NCI-H2029 (cell line): ENCODE measurements around the gene PTPN2.
A peak's percentile ranks its signal among the peaks of the same experiment; 100 is the strongest.
"Not testable (repeated sequence)": the region's sequence is repeated elsewhere in the genome, so short reads cannot be mapped to it uniquely, and the experiment has no call there.

ENCODE experiments used
- DNase-seq: peaks from one replicate; lab custom pipeline; 2025; lab: John Stamatoyannopoulos, UW

Gene PTPN2

GRCh38 chr18:12891561-12891960 is 7.5 kb upstream of the PTPN2 start:
- no peak for DNase-seq

DNA sequence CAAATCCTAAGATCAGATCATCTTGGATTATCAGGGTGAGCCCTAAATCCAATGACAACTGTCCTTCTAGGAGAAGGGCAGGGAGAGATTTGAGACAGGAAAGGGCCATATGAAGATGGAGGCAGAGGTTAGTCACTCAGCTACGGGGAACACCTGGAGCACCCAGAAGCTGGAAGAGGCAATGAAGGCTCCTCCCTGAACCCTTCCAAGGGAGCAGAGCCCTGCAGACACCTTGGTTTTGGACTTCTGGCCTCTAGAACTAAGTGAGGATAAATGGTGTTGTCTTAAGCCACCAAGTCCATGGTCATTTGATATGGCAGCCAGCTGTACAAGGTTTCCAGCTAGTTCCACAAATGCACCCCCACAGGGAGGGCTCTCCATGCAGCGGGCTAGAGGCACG is 6.9 kb upstream of the PTPN2 start:
- DNase-seq = no peak

DNA sequence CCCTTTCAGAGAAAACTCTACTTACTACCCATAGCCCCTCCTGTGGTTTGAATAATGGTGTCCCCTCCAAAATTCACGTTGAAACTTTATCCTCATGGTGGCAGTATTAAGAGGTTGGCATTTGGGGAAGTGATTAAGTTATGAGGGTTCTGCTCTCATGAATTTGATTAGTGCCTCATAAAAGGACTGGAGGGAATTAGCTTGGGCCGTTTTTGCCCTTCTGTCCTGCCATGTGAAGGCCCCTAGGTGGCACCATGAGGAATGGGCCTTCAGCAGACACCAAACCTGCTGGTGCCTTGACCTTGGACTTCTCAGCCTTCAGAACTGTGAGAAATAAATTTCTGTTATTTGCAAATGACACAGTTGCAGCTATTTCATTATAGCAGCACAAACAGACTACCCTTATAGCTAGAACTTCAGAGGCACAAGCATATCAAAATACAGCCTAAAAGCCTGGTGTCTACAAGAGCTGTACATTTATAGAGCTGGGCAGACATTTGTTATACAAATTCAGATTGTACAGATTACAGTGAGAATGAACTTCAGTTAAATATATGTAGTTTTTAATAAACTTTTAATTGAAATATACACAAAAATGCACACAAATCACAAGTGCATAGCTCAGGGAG is 2.6 kb upstream of the PTPN2 start:
- no peak for DNase-seq

DNA sequence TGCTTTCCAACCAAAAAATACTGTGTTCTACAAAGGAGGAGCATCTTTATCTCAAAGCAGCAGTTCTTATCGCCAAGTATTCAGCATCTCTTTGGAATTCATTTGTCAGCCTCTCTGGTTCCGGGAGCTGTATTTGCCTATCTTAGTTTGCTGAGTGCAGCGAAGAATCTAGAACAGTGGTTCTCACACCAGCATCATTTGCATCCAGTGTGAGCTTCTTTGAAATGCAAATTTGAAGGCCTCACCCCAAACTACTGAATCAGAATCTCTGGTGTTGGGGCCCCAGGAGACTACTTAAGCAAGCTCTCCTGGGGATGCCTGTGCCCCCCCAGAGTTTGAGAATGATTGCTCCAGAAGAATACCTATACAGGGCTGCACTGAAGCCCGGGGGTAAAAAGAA is 1.5 kb upstream of the PTPN2 start:
- no peak for DNase-seq

DNA sequence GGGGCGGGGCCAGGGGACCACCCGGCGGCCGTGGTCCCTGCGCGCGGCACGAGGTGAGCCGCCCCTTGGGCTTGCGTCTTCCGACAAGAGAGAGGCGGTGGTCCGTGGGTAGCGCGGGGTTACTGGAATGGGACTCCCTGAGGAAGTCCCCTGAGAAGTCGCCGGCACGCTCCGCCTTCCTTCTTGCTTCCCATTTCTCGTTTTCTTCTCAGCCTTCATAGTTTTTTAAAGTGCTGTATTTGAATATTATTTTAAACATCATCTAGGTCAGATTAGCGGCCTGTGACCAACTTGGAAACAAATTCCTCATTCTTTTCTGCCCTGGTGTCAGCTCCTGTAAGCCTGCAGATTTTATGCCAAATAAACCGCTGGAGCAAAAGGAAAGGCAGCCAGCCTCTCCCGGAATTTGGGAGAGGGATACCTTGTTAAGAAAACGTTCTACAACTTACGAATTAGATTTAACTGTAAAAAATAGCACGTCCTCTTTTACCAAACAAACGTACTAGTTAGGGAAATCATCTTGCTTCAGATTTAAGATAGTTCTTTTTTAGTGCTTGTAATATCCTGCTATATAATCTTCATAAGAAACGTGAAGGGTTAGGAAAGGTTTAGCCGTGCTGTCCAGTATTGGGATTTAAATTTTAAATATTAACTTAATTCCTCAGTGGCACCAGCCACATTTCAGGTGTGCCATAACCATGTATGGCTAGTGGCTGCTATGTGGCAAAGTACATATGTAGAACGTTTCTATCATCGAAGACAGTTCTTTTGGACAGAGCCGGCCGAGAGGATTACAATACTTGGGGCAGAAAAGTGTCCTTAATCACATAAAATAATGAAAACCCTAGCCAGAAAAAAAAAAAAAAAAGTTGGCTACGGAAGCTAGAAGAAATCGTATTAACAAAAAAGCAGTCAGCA is 628 bp upstream of the PTPN2 start:
- no peak for DNase-seq

DNA sequence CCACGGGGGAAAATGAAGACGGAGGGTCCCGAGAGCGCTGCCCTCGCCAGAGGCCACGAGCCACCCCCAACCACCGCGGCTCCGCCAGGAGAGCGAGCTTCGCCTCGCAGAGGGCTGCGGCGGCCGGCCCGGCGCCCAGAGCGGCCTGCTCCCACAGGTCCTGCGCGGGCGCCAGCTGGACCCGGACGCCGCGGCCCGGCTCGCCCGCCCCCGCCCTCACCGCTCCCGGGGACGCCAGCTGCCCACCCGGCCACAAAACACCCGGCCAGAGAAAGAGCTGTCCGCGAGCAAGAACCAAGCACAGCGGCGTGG is 709 bp downstream of the PTPN2 start:
- no peak for DNase-seq

GRCh38 chr18:12882453-12883371 is 1.3 kb downstream of the PTPN2 start:
- no peak for DNase-seq

GRCh38 chr18:12880541-12880910 is 3.5 kb downstream of the PTPN2 start:
- DNase-seq = no peak

GRCh38 chr18:12879840-12880540 is 4.0 kb downstream of the PTPN2 start:
- DNase-seq = no peak

DNA sequence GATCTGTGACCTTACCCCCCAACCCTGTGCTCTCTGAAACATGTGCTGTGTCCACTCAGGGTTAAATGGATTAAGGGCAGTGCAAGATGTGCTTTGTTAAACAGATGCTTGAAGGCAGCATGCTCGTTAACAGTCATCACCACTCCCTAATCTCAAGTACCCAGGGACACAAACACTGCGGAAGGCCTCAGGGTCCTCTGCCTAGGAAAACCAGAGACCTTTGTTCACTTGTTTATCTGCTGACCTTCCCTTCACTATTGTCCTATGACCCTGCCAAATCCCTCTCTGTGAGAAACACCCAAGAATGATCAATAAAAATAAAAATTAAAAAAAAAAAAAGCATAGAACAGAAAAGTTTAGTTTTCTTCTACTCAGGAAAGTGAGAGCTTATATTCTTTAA is 9.0 kb downstream of the PTPN2 start:
- DNase-seq = not testable (repeated sequence)

GRCh38 chr18:12873961-12874567 is 10.0 kb downstream of the PTPN2 start:
- not testable (repeated sequence) for DNase-seq

GRCh38 chr18:12872408-12872807 is 11.6 kb downstream of the PTPN2 start:
- no peak for DNase-seq

GRCh38 chr18:12868576-12868975 is 15.5 kb downstream of the PTPN2 start:
- no peak for DNase-seq

- DNase-seq = no peak
Observed at GRCh38 chr18:12867441-12868123, 16.5 kb downstream of the PTPN2 start.

GRCh38 chr18:12863687-12864216 is 20.3 kb downstream of the PTPN2 start:
- no peak for DNase-seq

- no peak for DNase-seq
Observed at GRCh38 chr18:12862874-12863482, 21.1 kb downstream of the PTPN2 start.

- no peak for DNase-seq
Observed at GRCh38 chr18:12862467-12862866, 21.6 kb downstream of the PTPN2 start.

DNA sequence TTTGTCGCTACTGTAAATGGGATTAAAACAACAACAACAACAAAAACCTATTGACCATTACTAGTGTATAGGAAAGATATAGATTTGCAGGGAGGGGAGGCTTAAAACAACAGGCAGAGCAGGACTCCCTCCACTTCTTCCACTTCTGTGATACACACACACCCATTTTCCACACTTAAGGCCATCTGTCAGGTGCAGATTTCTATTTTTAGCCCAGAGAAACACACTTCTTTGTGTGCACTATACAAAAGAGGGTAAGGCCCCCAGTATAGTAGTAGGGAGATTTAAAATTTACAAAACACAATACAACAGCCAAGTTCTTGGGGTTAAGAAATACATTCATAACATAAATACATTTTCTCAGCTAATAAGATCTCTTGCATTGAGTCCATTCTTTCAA is 22.4 kb downstream of the PTPN2 start:
- peak; percentile 5 for DNase-seq

GRCh38 chr18:12860530-12860929 is 23.5 kb downstream of the PTPN2 start:
- DNase-seq = no peak

GRCh38 chr18:12858991-12859390 is 25.0 kb downstream of the PTPN2 start:
- no peak for DNase-seq
